Tibial artery (tissue), 4 donors: Measurements from ENCODE around the gene MGMT.

Source experiments
- DNase-seq, 2 donors: peaks; one replicate each; pipeline ENCODE4 v3.0.0-alpha.2; 2019
- H3K27ac ChIP-seq, 2 donors: fragments of 200-600 bp; sonication (generic) in 1 of 2; 1 replicate in 1 of 2; 2 replicates in 1 of 2; pipeline ENCODE4 v1.5.1; 2018 to 2019; ENCODE audit warnings: mild to moderate bottlenecking in 1 of 2
- H3K27me3 ChIP-seq, 2 donors: fragments of 200-600 bp; sonication (generic) in 1 of 2; one replicate each; pipeline versions ENCODE4 v1.5.1 to v1.6.0; 2016 to 2019
- H3K36me3 ChIP-seq, 3 donors: fragments of 200-600 bp; sonication (generic) in 2 of 3; one replicate each; pipeline ENCODE4 v1.5.1; 2016 to 2019; ENCODE audit warnings: mild to moderate bottlenecking in 2 of 3
- H3K4me1 ChIP-seq, 4 donors: fragments of 200-600 bp; sonication (generic) in 2 of 4; 1 replicate in 3 of 4; 2 replicates in 1 of 4; pipeline ENCODE4 v1.5.1; 2016 to 2019
- H3K4me3 ChIP-seq, 2 donors: fragments of 200-600 bp; sonication (generic) in 1 of 2; 1 replicate in 1 of 2; 2 replicates in 1 of 2; pipeline ENCODE4 v1.5.1; 2018 to 2019; ENCODE audit warnings: mild to moderate bottlenecking in 2 of 2
- H3K9me3 ChIP-seq, 3 donors: fragments of 200-600 bp; sonication (generic) in 1 of 3; one replicate each; pipeline ENCODE4 v1.5.1; 2016 to 2019
- CTCF ChIP-seq, 2 experiments: fragments of 200-600 bp in 1 of 2; fragments of 450-650 bp in 1 of 2; IDR thresholded peaks; one replicate each; pipeline ENCODE4 v1.5.1; 2017 to 2019; ENCODE audit warnings: antibody characterized with exemption in 2 of 2, mild to moderate bottlenecking in 1 of 2, moderate library complexity in 1 of 2
- intact Hi-C: fragments of 100-400 bp; cut with DNase I; formaldehyde crosslinking; loops from one replicate; pipeline ENCODE4 v1.15.0; 2023; ENCODE audit warnings: low total_unique reads

The MGMT gene

GRCh38 chr10:129531969-129532660, 65.1 kb downstream of the MGMT start:
- no peak for DNase-seq
- intact Hi-C loops: no loop called here
- H3K27me3 ChIP-seq: no peaks in the 10 kb centered on the region
- peaks cover 0 to 22% (median 15%) of the 10 kb centered on the region in 4 donors for H3K4me1 ChIP-seq
- no peak overlapping the region for H3K4me3 ChIP-seq
- H3K36me3 ChIP-seq: peaks cover 0 to 16% (median 4%) of the 10 kb centered on the region in 3 donors
- TF ChIP-seq CTCF (IDR thresholded peaks at IDR 0.05): no peak
- no peak overlapping the region for H3K27ac ChIP-seq
- no peaks in the 10 kb centered on the region for H3K9me3 ChIP-seq

DNA sequence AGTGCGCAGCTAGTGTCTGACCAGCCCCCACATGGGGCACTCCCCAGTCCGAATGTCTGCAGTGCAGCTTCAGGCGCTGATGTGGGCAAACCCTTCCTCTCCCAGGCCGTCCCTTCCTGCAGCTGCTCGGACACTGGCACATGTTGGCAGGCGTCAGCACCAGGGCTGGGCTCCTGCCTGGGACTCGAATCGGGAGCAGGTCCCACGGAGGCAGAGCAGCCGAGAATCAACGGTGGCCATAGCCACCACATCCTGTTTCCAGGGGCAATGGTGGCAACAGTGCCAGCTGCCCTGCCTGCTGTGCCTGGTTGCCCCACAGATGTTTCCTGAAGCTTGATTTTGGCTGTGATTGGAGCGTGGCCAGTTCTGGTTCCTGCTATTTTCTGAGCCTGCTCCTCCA, 65.8 kb downstream of the MGMT start:
- Histone ChIP-seq H3K9me3 (no peaks in the 10 kb centered on the region), H3K27ac (no peak overlapping the region), H3K27me3 (no peaks in the 10 kb centered on the region), H3K4me3 (no peak overlapping the region), H3K36me3 (peaks cover 0 to 11% (median 10%) of the 10 kb centered on the region in 3 donors), H3K4me1 (peaks cover 0 to 22% (median 15%) of the 10 kb centered on the region in 4 donors)
- intact Hi-C loops: no loop called here
- TF ChIP-seq CTCF (IDR thresholded peaks at IDR 0.05): no peak
- DNase-seq: peak in 1 of 2 donors; percentile 28

DNA sequence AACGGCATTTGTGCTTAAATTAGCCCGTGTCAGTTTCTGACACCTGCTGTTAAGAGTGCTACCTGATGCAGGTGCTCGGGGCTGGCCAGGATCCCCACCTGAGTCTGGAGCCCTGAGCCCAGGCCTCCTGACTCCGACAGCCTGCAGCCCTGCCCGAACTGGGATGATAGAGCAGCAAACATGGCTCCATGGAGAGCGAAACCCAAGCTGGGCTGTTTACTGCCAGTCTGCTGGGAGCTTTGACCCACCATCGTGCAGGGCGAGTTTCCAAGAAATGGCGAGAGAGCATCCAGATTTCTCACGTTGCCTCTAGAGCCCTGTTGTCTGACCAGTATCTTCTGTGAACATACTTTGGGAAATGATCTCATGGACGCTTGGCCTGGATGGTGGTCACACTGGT, 66.2 kb downstream of the MGMT start:
- Histone ChIP-seq H3K4me3 (no peak overlapping the region), H3K27ac (no peak overlapping the region), H3K27me3 (no peaks in the 10 kb centered on the region), H3K9me3 (no peaks in the 10 kb centered on the region), H3K36me3 (peaks cover 0 to 11% (median 10%) of the 10 kb centered on the region in 3 donors), H3K4me1 (peaks cover 0 to 22% (median 15%) of the 10 kb centered on the region in 4 donors)
- intact Hi-C loops: no loop called here
- no peak for DNase-seq
- no peak for TF ChIP-seq CTCF (IDR thresholded peaks at IDR 0.05)

- intact Hi-C loops: no loop called here
- H3K4me3 ChIP-seq: no peak overlapping the region
Observed at GRCh38 chr10:129534826-129535225, 67.8 kb downstream of the MGMT start.

GRCh38 chr10:129536336-129536735, 69.3 kb downstream of the MGMT start:
- Histone ChIP-seq H3K36me3 (peaks cover 0 to 11% (median 10%) of the 10 kb centered on the region in 3 donors), H3K9me3 (no peaks in the 10 kb centered on the region), H3K27ac (no peak overlapping the region), H3K27me3 (no peaks in the 10 kb centered on the region), H3K4me3 (no peak overlapping the region), H3K4me1 (peaks cover 0 to 20% (median 14%) of the 10 kb centered on the region in 4 donors)
- no peak for DNase-seq
- intact Hi-C loops: no loop called here
- no peak for TF ChIP-seq CTCF (IDR thresholded peaks at IDR 0.05)

More at GRCh38 chr10:129534826-129535225, 67.8 kb downstream of the MGMT start:
- Histone ChIP-seq H3K27me3 (no peaks in the 10 kb centered on the region), H3K9me3 (no peaks in the 10 kb centered on the region), H3K36me3 (peaks cover 0 to 11% (median 10%) of the 10 kb centered on the region in 3 donors), H3K4me1 (peaks cover 0 to 22% (median 15%) of the 10 kb centered on the region in 4 donors), H3K27ac (no peak overlapping the region)
- DNase-seq: no peak
- no peak for TF ChIP-seq CTCF (IDR thresholded peaks at IDR 0.05)
